SH-SY5Y (cell line): ENCODE data around the gene STX2.

ENCODE experiments used
- GATA2 ChIP-seq: IDR thresholded peaks from 2 replicates; pipeline ENCODE4 v1.6.1; 2011; ENCODE audit warnings: mild to moderate bottlenecking, low read depth, low read length
- GATA3 ChIP-seq: IDR thresholded peaks from 2 replicates; pipeline ENCODE4 v1.6.1; 2011; ENCODE audit warnings: low read depth, mild to moderate bottlenecking, low read length, moderate library complexity

DNA sequence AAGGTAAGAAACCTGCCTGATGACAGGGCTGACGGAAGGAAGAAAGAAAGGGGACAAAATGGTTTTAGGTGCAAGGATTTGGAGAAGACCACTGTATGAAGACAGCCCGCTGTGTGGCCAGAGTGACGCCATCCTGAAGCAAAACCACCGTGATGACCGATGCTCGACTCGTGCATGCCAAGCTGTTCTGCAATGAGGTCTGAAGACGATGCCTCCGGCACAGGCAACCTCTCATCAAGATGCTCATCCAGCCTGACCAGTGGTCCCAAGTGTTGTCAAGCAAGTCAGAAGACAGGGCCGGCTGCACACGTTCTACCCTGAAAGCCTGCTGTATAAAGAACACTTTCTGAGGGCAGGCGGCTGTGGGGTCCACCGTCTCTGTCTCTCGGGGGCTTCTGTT, 34.8 kb downstream of the STX2 start:
- no peak for TF ChIP-seq GATA3
- no peak for TF ChIP-seq GATA2
